ENCODE measurements around the gene RPS6KA3. TPM values are rescaled to one million over a fixed set of nuclear protein-coding genes. Genes with fewer than 3 reads are reported as not detected.

RPS6KA3 gene
- polyA plus RNA-seq, 1 of the 3 experiments (the other 2 are of a cell fraction), result 14.3 TPM

DNA sequence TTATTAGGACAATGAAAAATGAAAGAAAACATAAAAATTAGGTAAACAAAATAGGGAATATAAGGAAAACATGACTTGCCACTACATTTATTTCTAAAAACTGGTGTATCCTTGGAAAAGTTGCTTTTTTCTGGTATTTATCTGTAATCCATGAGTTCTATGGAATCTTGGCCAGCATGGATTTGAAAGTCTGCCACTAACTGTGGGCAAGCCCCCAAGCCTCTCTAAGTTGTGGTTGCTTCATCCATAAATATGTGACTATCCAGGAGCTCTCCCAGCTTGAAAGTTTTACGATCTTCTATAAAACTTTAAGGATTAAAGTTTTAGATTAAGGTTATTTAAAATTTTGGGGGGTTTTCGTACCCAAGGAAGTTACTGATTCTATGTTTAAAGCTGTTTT lies 21.8 kb downstream of the RPS6KA3 start (continued):
- TF ChIP-seq, protein P1, sequence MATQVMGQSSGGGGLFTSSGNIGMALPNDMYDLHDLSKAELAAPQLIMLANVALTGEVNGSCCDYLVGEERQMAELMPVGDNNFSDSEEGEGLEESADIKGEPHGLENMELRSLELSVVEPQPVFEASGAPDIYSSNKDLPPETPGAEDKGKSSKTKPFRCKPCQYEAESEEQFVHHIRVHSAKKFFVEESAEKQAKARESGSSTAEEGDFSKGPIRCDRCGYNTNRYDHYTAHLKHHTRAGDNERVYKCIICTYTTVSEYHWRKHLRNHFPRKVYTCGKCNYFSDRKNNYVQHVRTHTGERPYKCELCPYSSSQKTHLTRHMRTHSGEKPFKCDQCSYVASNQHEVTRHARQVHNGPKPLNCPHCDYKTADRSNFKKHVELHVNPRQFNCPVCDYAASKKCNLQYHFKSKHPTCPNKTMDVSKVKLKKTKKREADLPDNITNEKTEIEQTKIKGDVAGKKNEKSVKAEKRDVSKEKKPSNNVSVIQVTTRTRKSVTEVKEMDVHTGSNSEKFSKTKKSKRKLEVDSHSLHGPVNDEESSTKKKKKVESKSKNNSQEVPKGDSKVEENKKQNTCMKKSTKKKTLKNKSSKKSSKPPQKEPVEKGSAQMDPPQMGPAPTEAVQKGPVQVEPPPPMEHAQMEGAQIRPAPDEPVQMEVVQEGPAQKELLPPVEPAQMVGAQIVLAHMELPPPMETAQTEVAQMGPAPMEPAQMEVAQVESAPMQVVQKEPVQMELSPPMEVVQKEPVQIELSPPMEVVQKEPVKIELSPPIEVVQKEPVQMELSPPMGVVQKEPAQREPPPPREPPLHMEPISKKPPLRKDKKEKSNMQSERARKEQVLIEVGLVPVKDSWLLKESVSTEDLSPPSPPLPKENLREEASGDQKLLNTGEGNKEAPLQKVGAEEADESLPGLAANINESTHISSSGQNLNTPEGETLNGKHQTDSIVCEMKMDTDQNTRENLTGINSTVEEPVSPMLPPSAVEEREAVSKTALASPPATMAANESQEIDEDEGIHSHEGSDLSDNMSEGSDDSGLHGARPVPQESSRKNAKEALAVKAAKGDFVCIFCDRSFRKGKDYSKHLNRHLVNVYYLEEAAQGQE (IDR thresholded peaks at IDR 0.05; ENCODE audit: low read depth, low read length), result no peak
- TF ChIP-seq TAF1 (IDR thresholded peaks at IDR 0.05; ENCODE audit: borderline replicate concordance, low read depth, low read length) (no peak), GABPA (IDR thresholded peaks at IDR 0.05; ENCODE audit: low read depth) (no peak)

- ChIA-PET CTCF (no interaction called here), POLR2A (no interaction called here)
- Histone ChIP-seq H3K27me3 (ENCODE audit: insufficient read depth) (no peaks in the 10 kb centered on the region), H3F3A (replicated peaks; ENCODE audit: insufficient read depth) (peaks cover 8% of the 10 kb centered on the region), H3K79me2 (ENCODE audit: insufficient read depth) (peaks cover 40% of the 10 kb centered on the region), H3K9me3 (0 out of 2 replicates have a peak, but pooled peaks cover 6% of the 10 kb centered on the region), H3K9me2 (no peaks in the 10 kb centered on the region), H3K36me3 (replicated peaks in 1 of 2; ENCODE audit: control insufficient read depth in 1 of 2, insufficient read depth in 2 of 2, low read length in 1 of 2) (peaks cover 0 to 23% of the 10 kb centered on the region in 2 experiments), H3K4me1 (ENCODE audit: control insufficient read depth in 1 of 2, insufficient read depth in 2 of 2, low read depth in 1 of 2, low read length in 1 of 2) (no peaks in the 10 kb centered on the region; a peak in 2 of 4 replicates), H2AFZ (ENCODE audit: low read depth) (no peak overlapping the region), H3K9ac (no peak overlapping the region), H3K4me2 (no peak overlapping the region), H3K27ac (ENCODE audit: low read depth in 2 of 2, low read length in 1 of 2) (no peak overlapping the region), H3K4me3 (ENCODE audit: low read depth in 2 of 2, low read length in 1 of 2) (no peak overlapping the region), H4K20me1 (ENCODE audit: insufficient read depth) (peaks cover 11% of the 10 kb centered on the region; the same call in 1 of the 2 replicates)
- DNase-seq, result no peak
- no peak for TF ChIP-seq ZBTB33 (IDR thresholded peaks at IDR 0.05; ENCODE audit: borderline replicate concordance, low read depth)
- TF ChIP-seq, protein P2, sequence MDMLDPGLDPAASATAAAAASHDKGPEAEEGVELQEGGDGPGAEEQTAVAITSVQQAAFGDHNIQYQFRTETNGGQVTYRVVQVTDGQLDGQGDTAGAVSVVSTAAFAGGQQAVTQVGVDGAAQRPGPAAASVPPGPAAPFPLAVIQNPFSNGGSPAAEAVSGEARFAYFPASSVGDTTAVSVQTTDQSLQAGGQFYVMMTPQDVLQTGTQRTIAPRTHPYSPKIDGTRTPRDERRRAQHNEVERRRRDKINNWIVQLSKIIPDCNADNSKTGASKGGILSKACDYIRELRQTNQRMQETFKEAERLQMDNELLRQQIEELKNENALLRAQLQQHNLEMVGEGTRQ (IDR thresholded peaks at IDR 0.05; ENCODE audit: borderline replicate concordance, low read depth, low read length), result no peak
- no peak for TF ChIP-seq JUND (IDR thresholded peaks at IDR 0.05)
- no peak for TF ChIP-seq YY1 (IDR thresholded peaks at IDR 0.05; ENCODE audit: low read depth)
- TF ChIP-seq RCOR1 (IDR thresholded peaks at IDR 0.05; ENCODE audit: low read length), result no peak
- no peak for TF ChIP-seq MEF2A (IDR thresholded peaks at IDR 0.05; ENCODE audit: borderline replicate concordance, low read depth)
- TF ChIP-seq, protein P3, sequence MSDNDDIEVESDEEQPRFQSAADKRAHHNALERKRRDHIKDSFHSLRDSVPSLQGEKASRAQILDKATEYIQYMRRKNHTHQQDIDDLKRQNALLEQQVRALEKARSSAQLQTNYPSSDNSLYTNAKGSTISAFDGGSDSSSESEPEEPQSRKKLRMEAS (IDR thresholded peaks at IDR 0.05; ENCODE audit: low read depth), result no peak
- no peak for TF ChIP-seq POLR2AphosphoS5 (IDR thresholded peaks at IDR 0.05; ENCODE audit: low read depth, low read length)
- no peak for TF ChIP-seq EP300 (IDR thresholded peaks at IDR 0.05; ENCODE audit: borderline replicate concordance in 1 of 2, low read depth in 1 of 2, low read length in 1 of 2)
- no peak for TF ChIP-seq IRF3 (IDR thresholded peaks at IDR 0.05; ENCODE audit: low read depth, low read length)
- no peak for TF ChIP-seq ELF1 (IDR thresholded peaks at IDR 0.05)
- no peak for TF ChIP-seq RFX5 (IDR thresholded peaks at IDR 0.05; ENCODE audit: low read length)
Measured at GRCh38 chrX:20240201-20240600, 26.5 kb downstream of the RPS6KA3 start.

Measured in SK-N-SH (cell line).